CD4-positive, alpha-beta memory T cell (primary cell): ENCODE results near the gene UGT1A9. TPM values are rescaled to one million over a fixed set of nuclear protein-coding genes. Genes with fewer than 3 reads are reported as not detected.

Experiments
- CTCF ChIA-PET: fragments of 350-600 bp; sonication (Branson Sonifier 250); formaldehyde crosslinking; loops from one replicate; lab custom pipeline; 2021; ENCODE audit warnings: inconsistent platforms; ENCODE audit not compliant: partially characterized antibody; lab: Charles Lee
- POLR2A ChIA-PET: fragments of 350-600 bp; sonication (Branson Sonifier 250); formaldehyde crosslinking; loops from one replicate; lab custom pipeline; 2021; ENCODE audit not compliant: partially characterized antibody; lab: Charles Lee
- DNase-seq, 5 donors: peaks; one replicate each; pipeline versions ENCODE4 v3.0.0 to v3.0.0-alpha.2; 2020 to 2022; ENCODE audit warnings: mixed read lengths in 1 of 5
- H3K27ac ChIP-seq: one replicate; pipeline ENCODE4 v1.7.0; 2013; ENCODE audit warnings: low read depth, low read length
- H3K27me3 ChIP-seq: 2 replicates; pipeline ENCODE4 v1.7.0; 2013; ENCODE audit warnings: mild to moderate bottlenecking, low read length, moderate library complexity; ENCODE audit not compliant: insufficient read depth
- H3K36me3 ChIP-seq: 2 replicates; pipeline ENCODE4 v1.7.0; 2013; ENCODE audit warnings: mild to moderate bottlenecking, low read length, moderate library complexity; ENCODE audit not compliant: insufficient read depth
- H3K4me1 ChIP-seq: 2 replicates; pipeline ENCODE4 v1.7.0; 2013; ENCODE audit warnings: mild to moderate bottlenecking, low read length, moderate library complexity; ENCODE audit not compliant: insufficient read depth
- H3K4me3 ChIP-seq, 2 donors: one replicate each; pipeline ENCODE4 v1.7.0; 2013; ENCODE audit warnings: low read length in 2 of 2, mild to moderate bottlenecking in 1 of 2
- H3K9me3 ChIP-seq, 2 donors: one replicate each; pipeline ENCODE4 v1.7.0; 2013; ENCODE audit warnings: low read length in 2 of 2, control low read depth in 1 of 2; ENCODE audit not compliant: control insufficient read depth in 1 of 2
- H3K27ac Mint-ChIP-seq, 7 donors: one replicate each; pipeline ENCODE4 v1.8.0; 2020 to 2021; ENCODE audit warnings: mixed read lengths in 7 of 7, mild to moderate bottlenecking in 6 of 7, inconsistent platforms in 3 of 7, moderate library complexity in 3 of 7
- H3K27me3 Mint-ChIP-seq, 2 donors: one replicate each; pipeline ENCODE4 v1.8.0; 2020 to 2021; ENCODE audit warnings: mixed read lengths in 2 of 2
- H3K36me3 Mint-ChIP-seq, 2 donors: one replicate each; pipeline ENCODE4 v1.8.0; 2020 to 2021; ENCODE audit warnings: mixed read lengths in 2 of 2, inconsistent platforms in 1 of 2, mild to moderate bottlenecking in 1 of 2
- H3K4me1 Mint-ChIP-seq, 4 donors: one replicate each; pipeline ENCODE4 v1.8.0; 2020 to 2021; ENCODE audit warnings: mixed read lengths in 4 of 4, mild to moderate bottlenecking in 1 of 4
- H3K4me3 Mint-ChIP-seq, 8 donors: one replicate each; pipeline ENCODE4 v1.8.0; 2020 to 2021; ENCODE audit warnings: mixed read lengths in 8 of 8, mild to moderate bottlenecking in 7 of 8, moderate library complexity in 6 of 8, inconsistent platforms in 3 of 8
- H3K9me3 Mint-ChIP-seq, 8 donors: one replicate each; pipeline ENCODE4 v1.8.0; 2020 to 2021; ENCODE audit warnings: mixed read lengths in 8 of 8, mild to moderate bottlenecking in 5 of 8, inconsistent platforms in 3 of 8, moderate library complexity in 1 of 8
- intact Hi-C: fragments of 100-400 bp; cut with micrococcal nuclease; formaldehyde crosslinking; loops from one replicate; pipeline ENCODE4 v1.15.1; 2023
- polyA plus RNA-seq, 2 donors: library from polyadenylated mRNA; unstranded; fragments of 300-500 nt; fragmentation: Illumina TruSeq; gene quantifications; one replicate each; pipeline ENCODE4 v1.2.3, GENCODE V29; 2021
- total RNA-seq, 2 experiments: library from RNA; stranded (reverse); gene quantifications; one replicate each; pipeline ENCODE4 v1.2.3, GENCODE V29; 2021

UGT1A9 gene
- total and polyA plus RNA-seq, 4 experiments from 2014 or later: not detected

- Histone ChIP-seq H3K36me3 (no peaks in the 10 kb centered on the region), H3K4me1 (no peaks in the 10 kb centered on the region), H3K4me3 (no peak overlapping the region), H3K27me3 (no peaks in the 10 kb centered on the region), H3K9me3 (no peaks in the 10 kb centered on the region), H3K27ac (no peak overlapping the region)
- no peaks in the 10 kb centered on the region for H3K36me3 Mint-ChIP-seq
- no peaks in the 10 kb centered on the region for H3K4me1 Mint-ChIP-seq
- CTCF ChIA-PET: no interaction called here
- no peak overlapping the region for H3K27ac Mint-ChIP-seq
- H3K9me3 Mint-ChIP-seq: no peaks in the 10 kb centered on the region
- peaks cover 15 to 18% of the 10 kb centered on the region in 2 donors for H3K27me3 Mint-ChIP-seq
- DNase-seq: no peak
- no peak overlapping the region for H3K4me3 Mint-ChIP-seq
- POLR2A ChIA-PET: no interaction called here
- intact Hi-C loops: no loop called here
These were observed 7.5 kb downstream of the UGT1A9 start for GRCh38 chr2:233679196-233679595.

- ChIA-PET POLR2A (no interaction called here), CTCF (no interaction called here)
- no peaks in the 10 kb centered on the region for H3K9me3 Mint-ChIP-seq
- Histone ChIP-seq H3K4me3 (no peak overlapping the region), H3K27ac (no peak overlapping the region), H3K9me3 (no peaks in the 10 kb centered on the region), H3K4me1 (no peaks in the 10 kb centered on the region), H3K36me3 (no peaks in the 10 kb centered on the region), H3K27me3 (no peaks in the 10 kb centered on the region)
- no peaks in the 10 kb centered on the region for H3K36me3 Mint-ChIP-seq
- H3K27me3 Mint-ChIP-seq: peaks cover 15 to 17% of the 10 kb centered on the region in 2 donors
- H3K4me1 Mint-ChIP-seq: no peaks in the 10 kb centered on the region
- intact Hi-C loops: no loop called here
- no peak overlapping the region for H3K4me3 Mint-ChIP-seq
- no peak for DNase-seq
- no peak overlapping the region for H3K27ac Mint-ChIP-seq
These were observed 8.8 kb downstream of the UGT1A9 start for GRCh38 chr2:233680361-233681045.

- no peak within 1 kb of the TSS for H3K27ac Mint-ChIP-seq
- Histone ChIP-seq H3K9me3 (no peaks in the 10 kb centered on the region), H3K27me3 (no peaks in the 10 kb centered on the region), H3K27ac (no peak within 1 kb of the TSS), H3K4me1 (no peaks in the 10 kb centered on the region), H3K36me3 (no peaks in the 10 kb centered on the region), H3K4me3 (no peak within 1 kb of the TSS)
- ChIA-PET POLR2A (no interaction called here), CTCF (no interaction called here)
- H3K27me3 Mint-ChIP-seq: peaks cover 13 to 18% of the 10 kb centered on the region in 2 donors
- H3K9me3 Mint-ChIP-seq: no peaks in the 10 kb centered on the region
- no peak for DNase-seq
- intact Hi-C loops: no loop called here
- no peaks in the 10 kb centered on the region for H3K4me1 Mint-ChIP-seq
- H3K4me3 Mint-ChIP-seq: no peak within 1 kb of the TSS
- no peaks in the 10 kb centered on the region for H3K36me3 Mint-ChIP-seq
These were observed 9.9 kb downstream of the UGT1A9 start, which contains the start of gene UGT1A7 for GRCh38 chr2:233681521-233682099. Gene UGT1A7 (plus strand): TSS chr2:233681901. CDS start chr2:233681938, 37 bp downstream.

GRCh38 chr2:233684640-233685039 lies 12.9 kb downstream of the UGT1A9 start:
- H3K36me3 ChIP-seq: no peaks in the 10 kb centered on the region

GRCh38 chr2:233686928-233687327 lies 15.2 kb downstream of the UGT1A9 start:
- DNase-seq: no peak
- Mint-ChIP-seq H3K4me3 (no peak overlapping the region), H3K9me3 (peaks cover 0 to 1% (median 0%) of the 10 kb centered on the region in 8 donors), H3K27me3 (peaks cover 10 to 19% of the 10 kb centered on the region in 2 donors), H3K4me1 (no peaks in the 10 kb centered on the region), H3K27ac (no peak overlapping the region), H3K36me3 (no peaks in the 10 kb centered on the region)
- Histone ChIP-seq H3K27me3 (no peaks in the 10 kb centered on the region), H3K4me1 (no peaks in the 10 kb centered on the region), H3K27ac (no peak overlapping the region), H3K4me3 (no peak overlapping the region), H3K9me3 (no peaks in the 10 kb centered on the region), H3K36me3 (no peaks in the 10 kb centered on the region)
- intact Hi-C loops: no loop called here
- POLR2A ChIA-PET: no interaction called here
- CTCF ChIA-PET: no interaction called here

More at GRCh38 chr2:233684640-233685039, 12.9 kb downstream of the UGT1A9 start:
- no peak overlapping the region for H3K27ac Mint-ChIP-seq
- H3K36me3 Mint-ChIP-seq: no peaks in the 10 kb centered on the region
- no peaks in the 10 kb centered on the region for H3K4me1 Mint-ChIP-seq
- no peak overlapping the region for H3K4me3 Mint-ChIP-seq
- POLR2A ChIA-PET: no interaction called here
- no peaks in the 10 kb centered on the region for H3K4me1 ChIP-seq
- DNase-seq: no peak
- H3K27ac ChIP-seq: no peak overlapping the region
- peaks cover 0 to 1% (median 0%) of the 10 kb centered on the region in 8 donors for H3K9me3 Mint-ChIP-seq
- H3K4me3 ChIP-seq: no peak overlapping the region
- H3K27me3 ChIP-seq: no peaks in the 10 kb centered on the region
- CTCF ChIA-PET: no interaction called here
- H3K27me3 Mint-ChIP-seq: peaks cover 12 to 20% of the 10 kb centered on the region in 2 donors
- no peaks in the 10 kb centered on the region for H3K9me3 ChIP-seq
- intact Hi-C loops: no loop called here

- Histone ChIP-seq H3K4me3 (no peak overlapping the region), H3K36me3 (no peaks in the 10 kb centered on the region), H3K27me3 (no peaks in the 10 kb centered on the region), H3K27ac (no peak overlapping the region), H3K9me3 (no peaks in the 10 kb centered on the region), H3K4me1 (no peaks in the 10 kb centered on the region)
- ChIA-PET POLR2A (no interaction called here), CTCF (no interaction called here)
- Mint-ChIP-seq H3K4me3 (no peak overlapping the region), H3K36me3 (no peaks in the 10 kb centered on the region), H3K4me1 (no peaks in the 10 kb centered on the region), H3K9me3 (peaks cover 0 to 1% (median 0%) of the 10 kb centered on the region in 8 donors), H3K27ac (no peak overlapping the region), H3K27me3 (peaks cover 10 to 25% of the 10 kb centered on the region in 2 donors)
- DNase-seq: no peak
- intact Hi-C loops: no loop called here
These were observed 16.6 kb downstream of the UGT1A9 start for GRCh38 chr2:233688341-233688740.

GRCh38 chr2:233689031-233689430 lies 17.3 kb downstream of the UGT1A9 start:
- Mint-ChIP-seq H3K4me3 (no peak overlapping the region), H3K27ac (no peak overlapping the region), H3K4me1 (no peaks in the 10 kb centered on the region), H3K36me3 (no peaks in the 10 kb centered on the region), H3K9me3 (peaks cover 0 to 1% (median 0%) of the 10 kb centered on the region in 8 donors), H3K27me3 (peaks cover 10 to 27% of the 10 kb centered on the region in 2 donors)
- intact Hi-C loops: no loop called here
- no peak overlapping the region for H3K27ac ChIP-seq
- no peaks in the 10 kb centered on the region for H3K36me3 ChIP-seq
- no peaks in the 10 kb centered on the region for H3K4me1 ChIP-seq
- H3K27me3 ChIP-seq: no peaks in the 10 kb centered on the region
- H3K4me3 ChIP-seq: no peak overlapping the region
- POLR2A ChIA-PET: no interaction called here
- H3K9me3 ChIP-seq: no peaks in the 10 kb centered on the region
- CTCF ChIA-PET: no interaction called here
- no peak for DNase-seq
